Measurements from ENCODE around the gene MDM2. TPM values are rescaled to one million over a fixed set of nuclear protein-coding genes. Genes with fewer than 3 reads are reported as not detected.
A peak's percentile ranks its signal among the peaks of the same experiment; 100 is the strongest.

The MDM2 gene
- total RNA-seq, 4 donors from 2014 or later = 75.9 to 99.6 (median 85.8) TPM

DNA sequence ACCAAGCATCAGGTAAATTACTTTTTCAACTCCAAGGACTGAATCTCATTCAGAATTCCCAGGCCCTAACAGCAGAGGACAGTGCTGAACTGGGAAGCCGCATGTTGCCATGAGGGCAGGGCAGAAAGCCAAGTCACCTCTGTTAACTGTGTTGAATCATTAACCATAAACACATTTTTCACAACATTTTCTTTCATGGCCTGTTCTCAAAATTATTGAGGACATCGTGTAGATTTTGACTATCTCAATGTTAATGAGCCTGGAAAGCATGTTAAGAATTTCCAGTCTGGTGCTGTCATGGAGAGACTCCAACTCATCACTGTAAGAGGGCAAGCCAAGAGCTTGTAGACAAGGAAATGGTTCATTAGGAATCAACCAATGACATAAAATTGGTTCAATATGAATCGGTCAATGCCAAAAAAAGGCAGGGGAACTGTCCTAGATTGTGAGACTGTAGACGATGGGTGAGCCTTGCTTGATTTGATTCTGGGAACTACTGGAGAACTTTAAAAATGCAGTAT lies 91.3 kb downstream of the MDM2 start:
- Histone ChIP-seq H3K4me1 (peaks cover 0 to 11% (median 0%) of the 10 kb centered on the region in 4 donors), H3K9me3 (no peaks in the 10 kb centered on the region), H3K27ac (no peak overlapping the region), H3K27me3 (no peaks in the 10 kb centered on the region), H3K4me3 (no peak overlapping the region), H3K36me3 (no peaks in the 10 kb centered on the region)
- DNase-seq (ENCODE audit: low spot score in 2 of 2) = peak in 1 of 2 donors; percentile 30
- TF ChIP-seq EP300 (IDR thresholded peaks at IDR 0.05) (no peak), POLR2A (IDR thresholded peaks at IDR 0.05) (no peak), CTCF (IDR thresholded peaks at IDR 0.05) (peak in 2 of 5 experiments; percentile 11 to 13)
- 34 to 46% methylated on average over 4 of the region's 4 CpGs for WGBS, 2 donors

- no peaks in the 10 kb centered on the region for H3K36me3 ChIP-seq
- H3K27ac ChIP-seq = no peak overlapping the region
- TF ChIP-seq POLR2A (IDR thresholded peaks at IDR 0.05) (no peak), EP300 (IDR thresholded peaks at IDR 0.05) (no peak)
- peaks cover 0 to 11% (median 0%) of the 10 kb centered on the region in 4 donors for H3K4me1 ChIP-seq
- no peaks in the 10 kb centered on the region for H3K27me3 ChIP-seq
- DNase-seq (ENCODE audit: low spot score in 2 of 2) = no peak
- H3K4me3 ChIP-seq = no peak overlapping the region
- no peaks in the 10 kb centered on the region for H3K9me3 ChIP-seq
- 43 to 60% methylated on average over 2 of the region's 2 CpGs for WGBS, 2 donors
Measured at GRCh38 chr12:68900241-68900640, 92.3 kb downstream of the MDM2 start.

Other genes starting within 250 kb of the MDM2 start
- 100 to 1,000 TPM; 117 to 194 (median 161) TPM for gene RAP1B, start 197.3 kb upstream of the MDM2 start, total RNA-seq
- 10 to 100 TPM; 30.3 to 38.0 (median 31.6) TPM for gene NUP107, start 121.2 kb upstream of the MDM2 start, total RNA-seq
- gene SLC35E3, start 62.0 kb upstream of the MDM2 start, total RNA-seq = 10 to 100 TPM in 1 of 4 donors, 1 to 10 TPM in 3; 2.9 to 23.1 (median 3.6) TPM
- 100 to 1,000 TPM in 1 of 4 donors, 10 to 100 TPM in 3; 54.0 to 117 (median 75.2) TPM for gene CPM, start 125.0 kb downstream of the MDM2 start, total RNA-seq

All from tibial nerve (tissue), 4 donors.